ENCODE results near the gene GNB1.

GNB1 gene

DNA sequence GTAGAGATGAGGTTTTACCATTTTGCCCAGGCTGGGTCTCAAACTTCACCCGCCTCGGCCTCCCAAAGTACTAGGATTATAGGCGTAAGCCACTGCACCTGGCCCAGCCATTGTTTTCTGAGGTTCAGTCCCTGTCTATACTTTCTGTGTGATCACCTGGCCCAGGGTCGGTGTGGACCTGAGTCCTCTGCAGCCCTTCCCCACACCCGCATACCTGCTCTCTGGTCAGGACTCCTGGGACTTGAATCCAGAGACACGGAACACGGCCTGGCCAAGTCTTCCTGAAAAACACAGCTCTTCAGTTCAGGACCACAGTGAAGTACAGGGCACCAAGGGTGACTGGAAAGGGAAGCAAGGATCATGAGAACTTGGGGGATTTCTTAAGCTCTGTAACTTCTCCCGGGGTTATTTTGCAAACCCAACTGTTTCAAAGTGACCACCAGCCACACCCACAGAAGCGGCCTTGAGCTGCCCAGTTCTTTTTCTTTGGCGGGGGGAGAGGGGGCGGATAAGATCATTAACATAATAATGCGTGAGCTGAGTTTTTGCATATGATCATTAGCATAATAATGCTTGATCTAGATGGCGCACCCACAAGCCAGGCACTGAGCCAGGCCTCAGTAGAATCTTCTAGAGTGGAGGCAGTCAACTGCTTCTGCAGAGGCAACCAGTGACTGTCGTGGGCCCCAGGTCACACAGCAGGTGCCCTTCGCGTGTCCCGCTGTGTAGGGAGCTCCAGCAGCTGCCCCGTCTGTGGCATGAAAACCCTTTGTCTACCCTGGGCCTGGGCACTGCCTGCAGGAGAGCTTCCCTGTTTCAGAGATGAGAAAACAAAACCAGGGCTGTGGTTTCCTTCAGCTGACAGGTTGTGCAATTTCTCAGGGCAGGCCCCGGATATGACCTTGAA, 110.9 kb downstream of the GNB1 start:
- peak; percentile 66 for DNase-seq

DNA sequence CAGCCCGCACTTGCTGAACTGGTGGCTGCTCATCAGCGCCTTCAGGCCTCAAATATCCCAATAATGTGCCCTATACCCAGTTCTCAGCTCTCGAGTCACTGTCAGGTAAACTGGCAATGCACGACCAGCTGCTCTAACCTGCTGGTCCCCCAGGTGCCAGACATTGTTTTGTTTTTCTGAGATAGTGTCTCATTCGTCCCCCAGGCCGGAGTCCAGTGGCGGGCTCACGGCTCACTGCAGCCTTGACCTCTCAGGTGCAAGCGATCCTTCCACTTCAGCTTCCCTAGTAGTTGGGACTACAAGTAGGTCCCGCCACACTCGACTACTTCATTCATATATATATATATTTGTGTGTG, 111.6 kb downstream of the GNB1 start:
- no peak for DNase-seq

GRCh38 chr1:1778663-1779319, 112.1 kb downstream of the GNB1 start:
- peak; percentile 36 for DNase-seq

GRCh38 chr1:1777950-1778662, 112.8 kb downstream of the GNB1 start, which contains the start of gene NADK:
Gene NADK, minus strand, starts transcription at chr1:1778470. Its CDS starts 13,064 bp downstream, at chr1:1765406.
- DNase-seq: peak; percentile 70

GRCh38 chr1:1777583-1777899, 113.3 kb downstream of the GNB1 start:
- DNase-seq: peak; percentile 44

GRCh38 chr1:1776672-1777582, 114.0 kb downstream of the GNB1 start:
- DNase-seq: peak; percentile 14

DNA sequence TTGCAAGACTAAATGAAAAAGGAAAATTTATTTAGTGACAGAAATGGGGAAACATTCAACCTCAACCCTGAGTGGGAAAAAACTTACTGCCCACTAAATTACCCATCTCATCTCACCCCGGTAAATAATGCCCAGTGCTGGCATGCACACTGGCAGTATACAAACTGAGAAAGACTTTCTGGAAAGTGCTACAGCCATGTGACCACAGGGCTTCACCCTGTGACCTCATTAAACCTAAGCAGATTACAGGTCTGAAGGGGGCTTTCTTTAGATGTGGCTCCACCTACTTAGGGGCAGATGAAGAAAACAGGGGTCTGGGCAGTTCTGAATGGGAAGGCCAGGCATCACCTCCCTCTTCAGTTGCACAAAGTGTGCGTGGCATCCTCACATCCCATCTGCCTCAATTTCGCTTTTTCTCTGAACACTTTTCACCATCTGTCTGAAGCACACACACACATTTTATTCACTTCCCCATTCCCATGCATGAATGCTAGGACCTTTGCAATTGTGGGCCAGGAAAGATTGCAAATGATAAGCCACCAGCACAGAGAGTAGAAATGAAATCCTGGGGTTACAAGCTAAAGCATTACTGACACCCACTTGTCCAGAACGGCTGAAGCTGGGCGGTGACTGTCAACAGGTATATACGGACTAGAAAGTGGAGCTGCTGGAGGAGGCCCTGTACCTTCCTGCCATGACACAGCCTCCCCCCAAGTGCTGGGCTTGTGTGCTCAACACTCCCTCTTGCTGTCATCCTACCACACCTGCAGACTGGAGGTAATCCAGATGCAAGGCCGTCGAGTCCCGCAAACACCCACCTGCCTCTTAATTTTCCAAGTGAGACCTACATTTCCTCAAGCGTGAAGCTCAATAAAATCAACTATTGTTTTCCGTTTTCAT, 115.3 kb downstream of the GNB1 start:
- DNase-seq: no peak

DNA sequence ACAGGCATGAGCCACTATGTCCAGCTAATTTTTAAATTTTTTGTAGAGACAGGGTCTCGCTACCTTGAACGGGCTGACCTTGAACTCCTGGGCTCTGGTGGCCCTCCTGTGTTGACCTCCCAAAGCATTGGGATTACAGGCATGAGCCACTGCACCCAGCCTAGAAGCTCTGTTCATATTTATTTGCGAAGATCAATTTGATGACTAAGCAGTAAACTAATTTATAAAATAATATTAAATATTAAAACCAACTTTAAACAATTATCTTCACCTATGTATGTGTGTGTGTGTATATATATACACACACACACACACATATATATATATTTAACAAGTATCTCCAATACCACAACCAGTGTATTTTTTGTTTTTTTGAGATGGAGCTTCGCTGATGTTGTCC, 117.0 kb downstream of the GNB1 start:
- DNase-seq: no peak

GRCh38 chr1:1771096-1771495, 119.8 kb downstream of the GNB1 start:
- no peak for DNase-seq

GRCh38 chr1:1770102-1770501, 120.8 kb downstream of the GNB1 start:
- DNase-seq: no peak

DNA sequence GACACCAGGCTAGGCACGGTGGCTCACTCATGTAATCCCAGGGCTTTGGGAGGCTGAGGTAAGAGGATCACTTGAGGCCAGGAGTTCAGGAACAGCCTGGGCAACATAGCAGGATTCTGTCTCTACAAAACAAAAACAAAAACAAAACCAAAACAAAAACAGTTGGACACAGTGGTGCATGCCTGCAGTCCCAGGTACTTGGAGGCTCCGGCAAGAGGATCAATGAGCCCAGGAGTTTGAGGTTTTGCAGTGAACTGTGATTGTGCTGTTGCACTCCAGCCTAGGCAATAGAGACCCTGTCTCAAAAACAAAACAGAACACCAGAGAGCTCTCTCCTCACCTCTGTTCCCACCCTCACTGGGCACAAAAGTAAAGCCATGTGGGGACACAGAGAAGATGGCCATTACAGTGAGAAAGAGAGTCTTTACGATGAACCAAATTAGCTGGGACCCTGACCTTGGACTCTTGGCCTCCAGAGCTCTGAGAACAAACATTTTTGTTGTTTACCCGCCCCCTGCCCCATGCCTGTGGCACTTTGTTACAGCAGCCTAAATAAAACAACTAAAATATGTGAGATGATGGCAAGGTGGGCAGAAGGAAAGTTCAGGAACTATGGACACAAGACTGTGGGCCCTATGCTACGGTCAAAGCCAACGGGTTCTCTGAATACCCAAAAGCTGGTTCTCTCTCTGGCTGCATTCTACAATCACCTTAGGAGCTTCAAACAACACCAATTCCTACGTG, 122.5 kb downstream of the GNB1 start:
- DNase-seq: no peak

DNA sequence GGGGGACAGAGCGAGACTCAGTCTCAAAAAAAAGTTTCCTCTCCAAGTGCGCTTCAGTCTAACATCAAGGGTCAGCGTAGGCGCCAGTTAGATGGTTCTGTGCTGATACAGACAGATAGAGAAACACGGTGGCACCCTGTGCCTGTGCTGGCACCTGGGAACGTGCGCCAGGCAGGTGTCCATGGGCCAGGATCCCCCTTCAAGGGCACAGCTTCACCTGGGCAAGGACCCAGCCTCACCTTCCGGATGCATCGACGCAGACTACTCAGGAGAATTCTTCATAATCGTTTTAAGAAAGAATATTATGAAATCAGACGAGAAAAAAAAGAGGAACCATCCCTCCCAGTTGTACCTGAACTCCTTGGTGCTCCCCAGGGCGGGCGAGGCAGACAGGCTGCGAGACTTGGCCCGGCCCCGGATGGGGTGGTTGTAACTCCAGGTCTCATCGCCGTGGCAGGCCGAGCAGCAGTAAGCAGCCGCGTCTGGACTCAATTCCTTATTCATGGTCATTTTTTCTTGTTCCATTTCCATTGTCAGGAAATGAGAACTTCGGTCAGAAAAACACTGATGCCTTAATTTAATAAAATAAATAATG, 125.9 kb downstream of the GNB1 start:
- no peak for DNase-seq

DNA sequence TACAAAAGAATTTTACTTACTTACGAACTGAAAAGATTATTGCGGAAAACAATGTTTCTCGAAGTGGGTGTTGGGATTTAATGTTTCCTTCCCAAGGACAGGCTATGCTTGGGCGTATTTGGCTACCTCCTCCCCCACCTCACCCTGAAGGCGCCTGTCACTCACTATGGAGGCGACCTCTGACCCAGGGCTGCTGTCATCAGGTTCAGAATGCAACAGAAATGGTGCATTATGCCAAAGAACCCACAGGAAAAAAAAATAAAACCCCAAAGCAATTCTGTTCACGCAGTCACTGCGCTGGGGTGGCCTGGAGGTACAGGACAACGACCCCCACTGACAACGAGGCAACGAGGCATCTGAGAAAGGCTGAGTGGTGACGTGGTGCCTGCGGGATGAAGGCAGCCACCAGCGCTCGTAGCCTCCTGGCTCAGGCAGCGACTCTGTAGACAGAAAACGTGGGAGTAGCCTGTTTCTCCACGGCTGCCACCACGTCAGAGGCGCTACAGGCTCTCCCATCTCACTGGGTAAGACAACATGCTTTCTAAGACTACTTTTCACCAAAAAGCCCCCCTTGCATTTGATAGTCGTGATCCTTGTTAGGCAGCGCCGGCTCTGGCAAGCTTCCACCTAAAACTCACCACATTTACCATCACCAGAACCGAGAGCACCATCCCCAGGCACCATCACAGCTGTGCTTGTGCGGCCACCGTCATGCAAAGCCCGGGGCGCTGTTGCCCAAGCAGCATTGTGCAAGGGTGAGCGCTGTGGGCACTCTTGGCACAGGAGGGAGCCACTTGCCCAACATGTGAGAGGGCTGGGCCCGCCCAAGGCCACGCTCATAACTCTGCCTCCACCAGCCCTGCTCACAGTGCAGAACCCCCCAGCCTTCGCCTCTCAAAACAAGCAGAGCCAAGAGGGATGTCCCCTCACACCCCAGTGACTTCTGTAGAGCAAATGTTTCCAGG, 126.9 kb downstream of the GNB1 start:
- DNase-seq: peak; percentile 14

DNA sequence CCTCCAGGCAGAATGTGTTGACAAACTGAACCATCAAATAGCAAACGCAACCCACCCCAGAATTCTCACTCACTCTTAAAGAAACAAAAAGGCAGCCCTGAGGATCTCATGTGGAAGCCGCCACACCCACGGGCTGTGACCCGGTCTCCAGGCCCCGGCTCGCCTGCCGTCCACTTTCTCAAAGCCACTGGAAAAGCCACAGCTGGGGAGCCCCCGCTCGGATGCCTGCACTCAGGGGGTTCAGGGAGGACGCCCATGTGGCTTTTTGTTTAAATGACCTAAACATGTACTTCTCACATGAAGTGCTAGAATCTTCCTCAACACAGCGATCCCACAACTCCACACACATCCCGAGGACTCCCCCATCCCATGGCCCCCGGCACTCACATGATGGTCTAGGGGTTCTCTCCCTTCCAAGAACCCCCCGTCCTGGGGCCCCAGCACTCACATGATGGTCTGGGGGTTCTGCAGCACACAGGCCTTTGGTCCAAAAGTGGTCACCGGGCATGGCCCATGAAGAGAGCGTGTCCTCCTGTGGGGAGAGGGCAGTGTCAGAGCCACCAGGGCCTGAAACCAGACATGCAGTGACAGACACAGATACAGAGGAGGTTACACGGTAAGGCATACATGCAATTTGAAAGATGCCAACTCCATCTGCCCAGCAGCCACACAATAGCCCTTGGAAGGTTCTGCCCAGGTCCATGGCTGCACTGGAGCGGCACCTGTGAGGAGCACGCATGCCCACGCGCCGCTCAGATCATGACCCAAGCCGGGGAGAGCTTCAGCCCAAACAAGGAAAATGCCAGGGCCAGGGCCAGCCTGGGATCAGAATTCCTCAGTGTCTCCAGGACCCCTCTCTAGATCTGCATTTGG, 129.1 kb downstream of the GNB1 start:
- DNase-seq: no peak

- no peak for DNase-seq
Observed at GRCh38 chr1:1760715-1761114, 130.2 kb downstream of the GNB1 start.

DNA sequence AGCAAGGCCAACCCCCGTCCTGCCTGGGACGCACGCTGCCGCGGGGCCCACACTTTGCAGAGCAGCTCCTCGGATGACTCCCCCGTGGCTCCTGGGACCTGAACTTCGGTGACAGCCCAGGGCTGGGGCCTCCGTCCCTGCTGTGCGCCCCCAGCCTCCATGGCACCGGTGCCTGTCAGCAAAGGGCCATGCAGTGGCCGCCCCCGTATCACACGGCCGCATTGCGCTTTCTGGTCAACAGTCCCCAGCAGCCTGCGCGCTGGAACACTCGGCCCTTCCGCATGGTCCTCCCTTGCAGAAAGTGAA, 130.6 kb downstream of the GNB1 start:
- DNase-seq: no peak

GRCh38 chr1:1759456-1760344, 131.2 kb downstream of the GNB1 start:
- DNase-seq: no peak
